Inflammatory macrophage treated with lipopolysaccharide for 4 hours (primary cell): ENCODE data around the gene ENTHD1.
A peak's percentile ranks its signal among the peaks of the same experiment; 100 is the strongest.

Experiments used
- DNase-seq: peaks from one replicate; pipeline ENCODE4 v3.0.0-alpha.2; 2020

The ENTHD1 gene

GRCh38 chr22:39839917-39840510 lies 53.5 kb downstream of the ENTHD1 start:
- no peak for DNase-seq

- DNase-seq: peak; percentile 18
Observed at GRCh38 chr22:39839204-39839603, 54.4 kb downstream of the ENTHD1 start.

- no peak for DNase-seq
Observed at GRCh38 chr22:39833610-39834009, 60.0 kb downstream of the ENTHD1 start.

GRCh38 chr22:39833093-39833492 lies 60.5 kb downstream of the ENTHD1 start:
- no peak for DNase-seq

GRCh38 chr22:39832627-39833074 lies 60.9 kb downstream of the ENTHD1 start:
- DNase-seq: no peak

- no peak for DNase-seq
Observed at GRCh38 chr22:39825661-39826102, 67.9 kb downstream of the ENTHD1 start.

GRCh38 chr22:39821008-39821407 lies 72.6 kb downstream of the ENTHD1 start:
- no peak for DNase-seq

GRCh38 chr22:39820256-39820655 lies 73.3 kb downstream of the ENTHD1 start:
- DNase-seq: no peak

GRCh38 chr22:39819429-39819828 lies 74.1 kb downstream of the ENTHD1 start:
- no peak for DNase-seq

GRCh38 chr22:39818094-39818493 lies 75.5 kb downstream of the ENTHD1 start:
- DNase-seq: no peak

GRCh38 chr22:39815932-39816331 lies 77.6 kb downstream of the ENTHD1 start:
- peak; percentile 41 for DNase-seq

- peak; percentile 67 for DNase-seq
Observed at GRCh38 chr22:39814899-39815298, 78.7 kb downstream of the ENTHD1 start.

GRCh38 chr22:39809772-39810557 lies 83.6 kb downstream of the ENTHD1 start:
- DNase-seq: no peak

GRCh38 chr22:39808081-39808480 lies 85.5 kb downstream of the ENTHD1 start:
- no peak for DNase-seq

- DNase-seq: peak; percentile 1
Observed at GRCh38 chr22:39806109-39806508, 87.5 kb downstream of the ENTHD1 start.

- no peak for DNase-seq
Observed at GRCh38 chr22:39805117-39805516, 88.4 kb downstream of the ENTHD1 start.

GRCh38 chr22:39802682-39803081 lies 90.9 kb downstream of the ENTHD1 start:
- no peak for DNase-seq

- no peak for DNase-seq
Observed at GRCh38 chr22:39800790-39801520, 92.6 kb downstream of the ENTHD1 start.

- DNase-seq: no peak
Observed at GRCh38 chr22:39797528-39798147, 95.9 kb downstream of the ENTHD1 start.

GRCh38 chr22:39789788-39790187 lies 103.8 kb downstream of the ENTHD1 start:
- DNase-seq: no peak

GRCh38 chr22:39785232-39785631 lies 108.3 kb downstream of the ENTHD1 start:
- DNase-seq: no peak

- no peak for DNase-seq
Observed at GRCh38 chr22:39777716-39778454, 115.7 kb downstream of the ENTHD1 start.
